A549 (cell line): Measurements from ENCODE around the gene PTGDS.

Source experiments
- BHLHE40 ChIP-seq: IDR thresholded peaks from 2 replicates; pipeline ENCODE4 v1.6.1; 2012; ENCODE audit warnings: low read depth, low read length, inconsistent platforms
- CBX8 ChIP-seq: fragments of 200-600 bp; sonication (generic); IDR thresholded peaks from 2 replicates; pipeline ENCODE4 v1.6.1; 2016
- CEBPB ChIP-seq, 2 experiments: fragments of >200 bp in 1 of 2; sonication (Bioruptor Twin) in 1 of 2; formaldehyde crosslinking in 1 of 2; IDR thresholded peaks; 2 replicates each; pipeline ENCODE4 v1.6.1; 2012 to 2016
- CTCF ChIP-seq: fragments of >200 bp; sonication (Bioruptor Twin); formaldehyde crosslinking; IDR thresholded peaks from 3 replicates; pipeline ENCODE4 v1.5.1; 2016
- E2F6 ChIP-seq: IDR thresholded peaks from 2 replicates; pipeline ENCODE4 v1.6.1; 2012; ENCODE audit warnings: low read depth, borderline replicate concordance
- EP300 ChIP-seq, 2 experiments: fragments of >200 bp; sonication (Bioruptor Twin); formaldehyde crosslinking; IDR thresholded peaks; 2 replicates in 1 of 2; 3 replicates in 1 of 2; pipeline ENCODE4 v1.6.1; 2016 to 2017
- HOXA7 ChIP-seq: fragments of 250-450 bp; sonication (Bioruptor Pico); IDR thresholded peaks from 2 replicates; pipeline ENCODE4 v1.5.0; 2020; ENCODE audit warnings: mild to moderate bottlenecking, moderate library complexity
- POLR2A ChIP-seq: IDR thresholded peaks from 2 replicates; pipeline ENCODE4 v1.6.1; 2012; ENCODE audit warnings: mild to moderate bottlenecking, low read length
- POLR2AphosphoS2 ChIP-seq: conservative IDR thresholded peaks from 2 replicates; pipeline ENCODE4 v1.6.1; 2012; ENCODE audit warnings: low read length, improper control_type of control experiment, inconsistent platforms
- RAD21 ChIP-seq, 2 experiments: fragments of >200 bp in 1 of 2; sonication (Bioruptor Twin) in 1 of 2; formaldehyde crosslinking in 1 of 2; IDR thresholded peaks in 1 of 2; conservative IDR thresholded peaks in 1 of 2; 2 replicates in 1 of 2; 3 replicates in 1 of 2; pipeline ENCODE4 v1.6.1; 2012 to 2018; ENCODE audit warnings: inconsistent platforms in 1 of 2
- USF2 ChIP-seq: fragments of 450-650 bp; IDR thresholded peaks from 2 replicates; pipeline ENCODE4 v1.6.1; 2014; ENCODE audit warnings: antibody characterized with exemption

- TF ChIP-seq CEBPB (IDR thresholded peaks at IDR 0.05) (no peak), USF2 (no peak), HOXA7 (CRISPR knock-in tag) (no peak), CTCF (no peak), EP300 (IDR thresholded peaks at IDR 0.05) (no peak), POLR2AphosphoS2 (no peak), POLR2A (no peak), RAD21 (conservative IDR thresholded peaks at IDR 0.05 in 1 of 2, IDR thresholded peaks at IDR 0.05 in 1 of 2) (no peak), BHLHE40 (no peak), CBX8 (no peak), E2F6 (no peak)
These were observed 31.9 kb downstream of the PTGDS start for GRCh38 chr9:137009217-137009616.
